NCI-H1694 (cell line): ENCODE measurements around the gene SMARCA4.
"Not testable (repeated sequence)": the region's sequence is repeated elsewhere in the genome, so short reads cannot be mapped to it uniquely, and the experiment has no call there.

Experiments used
- DNase-seq: peaks from one replicate; lab custom pipeline; 2025; lab: John Stamatoyannopoulos, UW

The SMARCA4 gene

DNA sequence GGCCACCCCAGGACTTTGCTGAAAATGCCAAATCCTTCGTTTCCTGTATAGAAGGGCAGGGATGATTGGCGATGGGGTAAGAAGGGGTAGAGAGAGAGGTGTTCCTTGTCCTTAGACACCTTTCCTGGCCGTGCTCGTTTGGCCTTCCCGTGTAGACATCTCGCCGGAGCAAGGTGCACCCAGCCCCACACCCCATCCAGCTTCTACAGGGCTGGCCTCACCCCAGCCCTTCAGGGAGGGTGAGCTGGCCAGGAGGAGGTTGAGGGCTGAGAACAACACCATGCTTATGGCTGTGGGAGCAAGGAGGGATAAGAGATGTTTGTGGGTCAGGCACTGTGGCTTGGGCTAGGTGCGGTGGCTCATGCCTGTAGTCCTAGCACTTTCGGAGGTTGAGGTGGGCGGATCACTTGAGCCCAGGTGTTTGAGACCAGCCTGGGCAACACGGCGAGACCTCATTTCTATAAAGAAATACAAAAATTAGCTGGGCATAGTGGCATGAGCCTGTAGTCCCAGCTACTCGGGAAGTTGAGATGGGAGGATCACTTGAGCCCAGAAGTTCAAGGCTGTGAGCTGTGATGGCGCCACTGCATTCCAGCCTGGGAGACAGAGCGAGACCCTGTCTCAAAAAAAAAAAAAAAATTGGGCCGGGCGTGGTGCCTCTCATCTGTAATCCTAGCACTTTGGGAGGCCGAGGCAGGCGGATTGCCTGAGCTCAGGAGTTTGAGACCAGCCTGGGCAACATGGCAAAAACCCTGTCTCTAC, 15.5 kb downstream of the SMARCA4 start:
- no peak for DNase-seq

DNA sequence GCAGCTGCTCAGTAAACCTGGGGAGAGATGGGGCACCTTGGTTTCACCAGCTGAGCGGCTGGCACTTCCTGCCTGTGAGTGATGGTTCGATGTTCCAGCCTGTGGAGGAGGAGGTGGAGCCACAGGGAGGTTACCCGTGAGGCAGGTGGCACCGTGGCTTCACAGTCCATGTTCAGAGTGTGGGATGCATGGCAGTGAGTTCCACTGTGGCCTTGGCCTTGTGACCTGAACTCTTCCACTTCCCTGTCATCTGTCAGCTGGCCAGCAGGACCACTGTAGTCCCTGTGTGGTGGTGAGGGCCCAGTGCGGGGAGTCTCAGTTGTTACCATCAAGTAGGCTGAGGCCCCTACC, 16.9 kb downstream of the SMARCA4 start:
- no peak for DNase-seq

DNA sequence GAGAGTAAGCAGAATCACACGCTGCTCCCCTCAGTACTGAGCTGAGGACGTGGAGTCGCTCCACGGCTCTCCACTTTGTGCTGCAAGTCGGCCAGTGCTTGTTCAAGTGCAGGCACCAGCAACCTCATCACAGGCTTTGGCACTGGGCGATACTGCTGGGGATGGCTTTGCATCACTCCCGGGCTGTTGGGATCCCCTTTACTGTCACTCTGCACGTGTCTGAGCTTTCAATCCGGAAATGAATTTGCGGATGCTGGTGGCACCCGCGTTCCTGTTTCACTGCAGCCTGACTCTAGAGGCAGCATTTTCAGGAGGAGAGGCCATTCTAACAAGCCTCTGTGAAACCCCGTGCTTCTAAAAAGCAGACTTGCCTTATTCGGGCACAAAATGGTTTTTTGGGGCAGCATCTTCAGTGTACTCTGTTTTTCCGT, 19.1 kb downstream of the SMARCA4 start:
- DNase-seq = no peak

DNA sequence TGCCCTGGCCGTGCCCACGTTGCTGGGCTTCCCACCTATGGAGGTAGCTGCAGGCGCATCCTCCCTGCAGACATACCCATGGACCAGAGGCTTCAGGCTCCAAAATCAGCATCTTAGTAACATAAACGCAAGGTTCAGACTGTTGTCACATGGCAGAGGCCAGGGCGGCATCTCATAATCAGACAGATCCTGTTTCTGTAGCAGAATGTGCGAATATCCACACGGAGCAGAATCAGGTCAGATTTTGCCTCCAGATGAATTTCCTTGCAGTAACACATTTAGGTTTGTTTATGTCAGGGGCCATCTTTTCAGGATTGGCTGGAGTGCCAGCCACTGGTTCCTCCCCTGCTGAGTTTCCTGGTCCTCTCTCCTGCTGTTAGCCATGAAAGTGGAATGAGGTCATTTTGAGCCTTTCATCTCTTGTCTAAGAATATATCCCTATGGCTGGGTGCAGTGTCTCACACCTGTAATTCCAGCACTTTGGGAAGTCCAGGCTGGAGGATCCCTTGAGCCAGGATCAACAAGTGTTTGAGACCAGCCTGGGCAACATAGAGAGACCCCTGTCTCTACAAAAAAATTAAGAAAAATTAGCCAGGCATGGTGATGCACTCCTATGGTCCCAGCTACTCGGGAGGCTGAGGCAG, 20.5 kb downstream of the SMARCA4 start:
- no peak for DNase-seq

DNA sequence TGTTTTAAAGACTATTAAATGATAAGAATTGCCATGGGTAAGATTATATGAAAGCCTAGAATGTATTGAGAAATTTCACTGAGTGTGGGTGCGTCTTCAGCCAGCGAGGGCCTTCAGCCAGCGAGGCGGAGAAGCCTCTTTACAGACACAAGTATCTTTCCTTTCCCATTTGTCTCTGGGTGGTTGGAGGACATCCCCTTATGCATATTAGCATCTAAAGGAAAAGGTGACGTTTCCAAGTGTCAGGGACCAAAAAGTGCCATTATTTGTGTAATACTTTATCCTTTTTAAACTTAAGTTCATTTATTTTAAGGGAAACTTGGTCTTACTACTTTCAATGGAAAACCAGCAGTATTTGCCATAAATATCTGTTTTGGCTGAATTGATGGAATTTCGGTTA, 22.2 kb downstream of the SMARCA4 start:
- DNase-seq = no peak

DNA sequence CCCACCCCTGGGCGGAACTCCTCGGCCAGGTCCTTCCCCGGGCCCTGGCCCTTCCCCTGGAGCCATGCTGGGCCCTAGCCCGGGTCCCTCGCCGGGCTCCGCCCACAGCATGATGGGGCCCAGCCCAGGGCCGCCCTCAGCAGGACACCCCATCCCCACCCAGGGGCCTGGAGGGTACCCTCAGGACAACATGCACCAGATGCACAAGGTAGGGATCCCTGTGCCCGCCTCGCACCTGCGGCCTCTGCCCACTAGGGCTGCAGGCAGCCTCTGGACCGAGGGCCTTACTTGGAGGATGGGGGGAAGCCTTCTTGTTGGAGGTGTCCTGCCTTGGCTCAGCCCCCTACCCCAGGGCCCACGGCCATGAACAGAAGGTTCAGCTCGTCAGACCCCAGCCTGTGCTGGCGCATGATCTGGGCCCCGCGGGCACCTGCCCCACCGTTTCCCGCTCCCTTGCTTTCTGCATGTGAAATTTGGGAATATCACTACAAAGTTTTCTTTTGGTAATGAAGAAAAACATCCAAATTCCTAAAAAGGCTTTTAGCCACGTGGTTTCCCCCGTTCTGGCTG, 23.4 kb downstream of the SMARCA4 start:
- no peak for DNase-seq

DNA sequence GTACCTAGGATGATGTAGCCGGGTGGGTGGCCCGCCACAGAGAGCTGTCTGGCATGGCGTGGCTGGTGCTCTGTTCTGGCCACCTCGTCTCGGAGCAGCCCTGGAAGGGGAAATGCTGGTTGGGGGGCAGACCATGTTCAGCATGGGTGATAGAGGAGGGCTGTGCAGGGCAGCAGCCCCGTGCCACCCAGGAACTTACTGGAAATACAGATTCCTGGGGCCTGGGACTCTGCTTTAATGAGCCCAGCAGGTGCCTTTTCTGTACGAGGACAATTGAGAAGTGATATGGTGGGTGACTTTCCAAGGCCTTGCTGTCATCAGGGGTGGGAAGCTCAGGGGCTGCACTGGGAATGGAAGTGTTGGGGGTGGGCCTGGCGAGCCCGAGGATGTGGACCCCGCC, 24.7 kb downstream of the SMARCA4 start:
- no peak for DNase-seq

DNA sequence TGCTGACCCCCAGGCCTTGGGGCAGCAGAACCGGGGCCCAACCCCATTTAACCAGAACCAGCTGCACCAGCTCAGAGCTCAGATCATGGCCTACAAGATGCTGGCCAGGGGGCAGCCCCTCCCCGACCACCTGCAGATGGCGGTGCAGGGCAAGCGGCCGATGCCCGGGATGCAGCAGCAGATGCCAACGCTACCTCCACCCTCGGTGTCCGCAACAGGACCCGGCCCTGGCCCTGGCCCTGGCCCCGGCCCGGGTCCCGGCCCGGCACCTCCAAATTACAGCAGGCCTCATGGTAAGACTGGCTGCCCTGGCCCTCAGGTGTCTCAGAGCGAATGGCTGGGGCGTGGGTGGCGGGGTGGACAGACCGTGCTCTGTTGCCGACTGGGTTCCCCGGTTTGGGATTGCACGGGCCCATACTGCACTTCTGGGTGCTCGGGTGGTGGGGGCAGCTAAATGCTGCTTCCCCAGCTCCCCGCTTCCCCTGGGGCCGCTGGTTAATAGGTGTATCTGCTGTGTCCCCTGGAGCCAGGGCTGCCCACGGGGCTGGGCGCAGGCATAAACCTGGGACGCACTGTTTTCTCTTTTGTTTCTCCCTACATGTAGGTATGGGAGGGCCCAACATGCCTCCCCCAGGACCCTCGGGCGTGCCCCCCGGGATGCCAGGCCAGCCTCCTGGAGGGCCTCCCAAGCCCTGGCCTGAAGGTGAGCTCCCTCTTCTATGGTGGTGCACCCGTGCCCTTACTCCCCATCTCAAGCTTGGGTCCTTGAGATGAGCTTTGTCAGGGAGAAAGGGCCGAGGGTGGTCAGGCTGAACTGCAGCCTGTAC, 25.7 kb downstream of the SMARCA4 start:
- DNase-seq = no peak

DNA sequence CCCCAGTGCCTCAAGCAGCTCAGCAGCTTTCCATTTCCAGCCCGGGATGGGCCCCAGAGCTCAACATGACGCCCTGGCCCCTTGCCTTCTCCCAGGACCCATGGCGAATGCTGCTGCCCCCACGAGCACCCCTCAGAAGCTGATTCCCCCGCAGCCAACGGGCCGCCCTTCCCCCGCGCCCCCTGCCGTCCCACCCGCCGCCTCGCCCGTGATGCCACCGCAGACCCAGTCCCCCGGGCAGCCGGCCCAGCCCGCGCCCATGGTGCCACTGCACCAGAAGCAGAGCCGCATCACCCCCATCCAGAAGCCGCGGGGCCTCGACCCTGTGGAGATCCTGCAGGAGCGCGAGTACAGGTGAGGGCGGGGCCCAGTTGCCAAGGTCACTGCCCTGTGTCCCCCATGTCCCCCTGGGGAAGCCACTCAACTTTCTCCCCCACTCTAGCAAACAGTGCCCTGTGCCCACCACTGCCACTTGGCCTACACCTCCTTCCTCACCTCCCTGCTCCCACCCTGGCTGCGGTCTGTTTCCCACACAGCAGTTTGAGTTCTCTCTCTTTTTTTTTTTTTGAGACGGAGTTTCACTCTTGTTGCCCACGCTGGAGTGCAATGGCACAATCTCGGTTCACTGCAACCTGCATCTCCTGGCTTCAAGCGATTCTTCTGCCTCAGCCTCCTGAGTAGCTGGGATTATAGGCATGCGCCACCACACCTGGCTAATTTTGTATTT, 26.9 kb downstream of the SMARCA4 start:
- DNase-seq = no peak

DNA sequence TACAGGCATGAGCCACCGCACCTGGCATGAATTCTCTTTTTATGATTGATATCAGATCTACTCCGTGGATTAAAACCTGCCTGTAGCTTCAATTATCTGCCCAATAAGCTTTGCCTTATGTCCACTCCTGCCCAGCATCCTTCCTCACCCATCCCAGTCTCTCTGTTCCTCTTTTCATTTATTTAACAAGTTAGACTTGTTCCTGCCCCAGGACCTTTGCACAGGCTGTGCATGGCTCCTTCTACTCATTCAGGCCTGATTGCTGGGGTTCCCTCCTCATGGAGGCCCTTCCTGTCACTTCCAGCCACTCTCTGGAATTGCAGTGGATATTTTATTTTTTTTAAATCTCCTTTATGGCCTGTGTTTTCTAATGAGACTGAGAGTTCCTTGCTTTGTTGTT, 27.6 kb downstream of the SMARCA4 start:
- no peak for DNase-seq

DNA sequence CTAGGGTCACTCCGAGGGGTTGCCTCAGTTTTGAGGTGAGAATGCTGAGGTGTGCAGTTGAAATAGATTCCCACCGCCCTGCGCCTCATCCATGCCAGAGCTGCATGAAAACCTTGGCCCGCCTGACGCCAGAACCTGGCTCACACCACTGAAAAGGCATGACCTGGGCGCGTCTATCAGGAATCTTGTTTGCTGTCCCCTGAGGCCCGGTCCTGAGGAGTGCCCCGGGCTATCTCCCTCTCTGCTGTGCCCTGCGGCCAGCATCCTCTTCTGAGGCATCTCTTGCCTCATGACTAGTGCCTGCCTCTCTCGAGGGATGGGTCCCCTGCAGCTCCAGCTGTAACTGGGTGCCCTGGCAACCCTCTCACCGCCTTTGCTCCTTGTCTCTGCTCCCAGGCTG, 28.1 kb downstream of the SMARCA4 start:
- no peak for DNase-seq

DNA sequence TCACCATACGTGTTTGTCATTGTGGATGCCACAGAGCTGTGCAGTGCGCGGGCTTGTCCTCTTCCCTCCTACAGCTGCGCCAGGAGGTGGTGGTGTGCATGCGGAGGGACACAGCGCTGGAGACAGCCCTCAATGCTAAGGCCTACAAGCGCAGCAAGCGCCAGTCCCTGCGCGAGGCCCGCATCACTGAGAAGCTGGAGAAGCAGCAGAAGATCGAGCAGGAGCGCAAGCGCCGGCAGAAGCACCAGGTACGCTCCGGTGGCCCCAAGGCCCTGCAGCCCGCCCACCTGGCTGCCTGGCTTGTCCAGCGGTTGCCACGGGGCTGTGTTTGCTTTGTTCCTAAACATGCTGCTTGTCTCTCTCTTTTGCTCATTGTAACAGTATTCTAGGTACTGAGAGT, 30.2 kb downstream of the SMARCA4 start:
- no peak for DNase-seq

DNA sequence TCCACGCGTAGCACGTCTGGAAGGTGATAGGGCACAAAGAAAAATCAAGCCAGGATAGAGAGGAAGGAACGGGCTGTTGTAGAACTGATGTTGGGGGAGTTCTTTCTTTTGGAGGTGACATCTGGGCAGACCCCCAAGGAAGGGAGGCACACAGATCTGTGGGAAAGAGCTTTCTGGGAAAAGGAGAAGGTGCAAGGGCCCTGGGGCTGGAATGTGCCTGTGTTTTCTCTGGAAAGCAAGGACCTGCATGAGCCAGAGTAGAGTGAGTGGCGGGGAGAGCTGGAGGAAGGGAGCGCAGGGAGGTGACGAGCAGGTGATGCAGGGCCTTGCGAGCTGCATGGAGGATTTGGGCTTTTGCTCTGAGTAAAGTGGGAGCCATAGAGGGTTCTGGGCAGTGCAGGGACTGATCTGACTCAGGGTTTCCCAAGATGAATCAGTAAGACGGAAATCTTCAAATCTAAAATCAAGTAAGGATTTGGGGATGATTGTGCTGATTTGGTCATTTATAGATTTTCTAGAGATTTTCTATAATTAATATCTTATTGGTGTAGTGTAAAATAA, 30.8 kb downstream of the SMARCA4 start:
- no peak for DNase-seq

DNA sequence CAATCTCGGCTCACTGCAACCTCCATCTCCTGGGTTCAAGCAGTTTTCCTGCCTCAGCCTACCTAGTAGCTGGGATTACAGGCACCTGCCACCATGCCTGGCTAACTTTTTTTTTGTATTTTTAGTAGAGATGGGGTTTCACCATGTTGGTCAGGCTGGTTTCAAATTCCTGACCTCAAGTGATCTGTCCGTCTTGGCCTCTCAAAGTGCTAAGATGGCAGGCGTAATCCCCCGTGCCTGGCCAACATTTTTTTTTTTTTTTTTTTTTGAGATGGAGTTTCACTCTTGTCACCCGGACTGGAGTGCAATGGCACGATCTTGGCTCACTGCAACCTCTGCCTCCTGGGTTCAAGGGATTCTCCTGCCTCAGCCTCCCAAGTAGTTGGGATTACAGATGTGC, 31.3 kb downstream of the SMARCA4 start:
- not testable (repeated sequence) for DNase-seq

DNA sequence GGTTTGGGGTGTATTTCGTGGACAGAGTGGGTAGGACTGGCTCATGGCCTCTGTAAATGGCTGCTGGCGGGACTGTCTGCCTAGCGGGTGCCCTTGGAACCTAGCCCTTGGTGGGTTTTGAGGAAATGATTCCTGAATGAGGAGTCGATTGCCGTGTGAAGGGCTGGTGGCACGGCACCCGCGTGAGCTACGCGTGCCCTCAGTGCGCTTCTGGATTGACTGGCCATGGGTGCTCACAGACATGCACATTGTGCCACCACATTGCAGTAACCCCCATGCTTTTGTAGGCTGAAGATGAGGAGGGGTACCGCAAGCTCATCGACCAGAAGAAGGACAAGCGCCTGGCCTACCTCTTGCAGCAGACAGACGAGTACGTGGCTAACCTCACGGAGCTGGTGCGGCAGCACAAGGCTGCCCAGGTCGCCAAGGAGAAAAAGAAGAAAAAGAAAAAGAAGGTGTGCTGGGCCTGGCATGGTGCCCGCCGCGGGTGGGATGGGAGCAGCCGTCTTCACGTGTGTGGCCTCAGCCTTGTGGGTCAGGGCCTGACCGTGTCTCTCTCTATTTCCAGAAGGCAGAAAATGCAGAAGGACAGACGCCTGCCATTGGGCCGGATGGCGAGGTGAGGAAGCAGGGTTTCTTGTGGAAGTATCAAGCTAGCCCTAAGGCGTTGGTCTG, 35.2 kb downstream of the SMARCA4 start:
- no peak for DNase-seq

DNA sequence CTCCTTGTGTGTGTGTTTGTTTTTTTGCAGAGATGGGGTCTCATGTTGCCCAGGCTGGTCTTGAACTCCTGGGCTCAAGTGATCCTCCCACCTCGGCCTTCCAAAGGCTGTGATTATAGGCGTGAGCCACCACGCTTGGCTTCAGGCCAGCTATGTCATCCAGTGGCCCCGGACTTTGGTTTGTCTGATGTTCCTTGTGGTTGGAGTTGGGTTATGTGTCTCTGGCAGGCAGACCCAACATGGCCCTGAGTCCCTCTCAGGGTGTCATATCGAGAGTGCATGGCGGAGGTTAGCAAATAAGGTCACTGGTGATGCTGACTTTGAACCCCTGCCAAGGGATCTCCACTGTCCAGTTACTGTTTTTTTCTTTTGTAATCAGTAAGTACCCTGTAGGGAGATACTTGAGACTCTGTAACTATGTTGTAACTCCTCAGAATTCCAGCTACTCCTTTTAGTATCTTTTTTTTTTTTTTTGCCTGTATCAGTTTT, 37.3 kb downstream of the SMARCA4 start:
- no peak for DNase-seq

DNA sequence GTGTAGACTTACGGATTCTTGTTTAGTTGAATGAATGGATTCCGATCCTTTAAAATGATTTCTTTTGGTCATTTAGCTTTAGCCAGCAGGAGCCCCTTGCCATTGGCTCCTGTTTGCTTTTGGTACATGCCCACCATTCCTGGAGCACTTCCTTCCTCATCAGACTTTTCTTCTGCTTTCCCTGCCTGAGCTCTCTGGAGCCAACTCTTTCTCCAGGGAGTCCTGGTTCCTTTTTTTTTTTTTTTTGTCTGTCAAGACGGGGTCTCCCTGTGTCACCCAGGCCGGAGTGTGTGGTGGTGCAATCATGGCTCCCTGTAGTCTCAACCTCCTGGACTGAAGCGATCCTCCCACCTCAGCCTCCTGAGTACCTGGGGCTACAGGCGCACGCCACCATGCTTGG, 37.8 kb downstream of the SMARCA4 start:
- no peak for DNase-seq

DNA sequence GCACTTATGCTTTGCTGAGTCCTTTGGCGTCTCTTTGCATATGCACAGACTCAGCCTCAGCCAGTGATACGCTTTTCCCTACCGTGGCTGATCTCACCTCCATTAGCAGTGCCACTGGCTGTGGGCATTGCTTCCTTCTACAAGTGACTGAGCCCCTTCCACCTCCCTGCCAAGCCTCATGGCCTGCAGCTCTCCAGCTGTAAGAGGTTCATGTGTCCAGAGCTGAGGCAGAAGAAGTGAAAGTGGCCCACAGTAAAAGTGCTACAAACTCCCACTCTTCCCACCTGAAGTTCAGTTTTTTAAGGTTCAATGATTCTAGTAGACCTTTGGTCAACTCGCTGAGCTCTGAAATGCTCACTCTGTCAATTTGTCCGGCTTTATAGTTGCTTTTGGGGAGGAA, 44.7 kb downstream of the SMARCA4 start:
- no peak for DNase-seq

DNA sequence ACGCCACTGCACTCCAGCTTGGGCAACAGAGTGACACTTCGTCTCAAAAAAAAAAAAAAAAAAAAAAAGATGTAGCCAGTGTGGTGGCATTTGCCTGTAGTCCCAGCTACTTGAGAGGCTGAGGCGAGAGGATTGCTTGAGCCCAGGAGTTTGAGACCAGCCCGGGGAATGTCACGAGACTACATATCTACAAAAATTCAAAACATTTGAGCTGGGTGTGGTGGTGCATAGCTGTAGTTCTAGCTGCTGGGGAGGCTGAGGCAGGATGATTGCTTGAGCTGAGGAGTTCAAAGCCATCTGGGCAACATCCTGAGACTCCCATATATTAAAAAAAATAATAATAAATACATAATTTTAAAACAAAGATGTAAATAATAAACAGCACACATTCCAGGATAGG, 46.6 kb downstream of the SMARCA4 start:
- no peak for DNase-seq

DNA sequence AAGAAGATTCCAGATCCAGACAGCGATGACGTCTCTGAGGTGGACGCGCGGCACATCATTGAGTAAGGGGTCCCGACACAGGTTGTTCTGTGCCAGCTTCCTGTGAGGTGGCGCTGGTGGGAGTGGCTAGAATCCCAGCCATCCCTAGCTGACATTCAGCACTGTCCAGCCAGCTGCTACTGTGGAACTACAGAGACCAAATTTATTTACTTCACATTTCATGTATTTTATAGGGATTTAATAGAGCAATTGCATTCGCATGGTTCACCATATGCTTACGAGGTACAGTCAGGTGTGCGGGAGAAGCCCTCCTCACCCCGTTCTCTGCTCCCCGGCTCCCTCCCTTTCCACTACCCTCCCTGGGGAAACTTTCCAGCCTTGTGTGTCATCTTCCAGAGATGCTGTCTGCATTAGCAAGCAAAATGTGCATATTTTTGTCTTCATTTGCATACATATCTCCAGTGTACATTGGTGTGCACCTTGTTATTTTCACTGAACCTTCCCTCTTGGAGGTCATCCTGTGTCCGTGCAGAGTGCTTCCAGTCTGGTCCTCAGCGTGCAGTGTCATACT, 47.2 kb downstream of the SMARCA4 start:
- DNase-seq = no peak

DNA sequence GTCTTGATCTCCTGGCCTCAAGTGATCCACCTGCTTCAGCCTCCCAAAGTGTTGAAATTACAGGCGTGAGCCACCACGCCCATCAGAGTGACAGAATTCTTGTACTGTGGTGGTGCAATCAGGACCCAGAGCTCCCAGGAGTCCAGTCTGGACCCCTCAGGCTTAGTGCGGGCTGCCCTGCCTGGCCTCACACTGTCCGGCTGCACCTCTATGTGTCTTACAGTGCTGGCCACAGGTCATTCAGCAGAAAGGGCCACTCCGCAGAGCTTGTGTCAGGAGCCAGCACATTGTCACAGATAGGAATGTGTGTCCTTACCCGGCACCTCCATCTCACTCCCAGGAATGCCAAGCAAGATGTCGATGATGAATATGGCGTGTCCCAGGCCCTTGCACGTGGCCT, 49.2 kb downstream of the SMARCA4 start:
- no peak for DNase-seq
